ENCODE measurements around the gene SLC22A12. TPM values are rescaled to one million over a fixed set of nuclear protein-coding genes. Genes with fewer than 3 reads are reported as not detected.

The SLC22A12 gene
- total and polyA plus RNA-seq, 2 donors (not counting 3 experiments of a cell fraction or from before 2014, with no cell fraction given), result not detected

GRCh38 chr11:64605656-64606585 is 14.9 kb downstream of the SLC22A12 start:
- DNase-seq (ENCODE audit: low read depth, low spot score) (no peak), FAIRE-seq (no peak)
- Histone ChIP-seq H3K4me1 (ENCODE audit: control insufficient read depth, extremely low read depth, insufficient read depth, low read length) (no peaks in the 10 kb centered on the region), H3K9me3 (replicated peaks; ENCODE audit: control insufficient read depth, insufficient read depth, low read length) (no peaks in the 10 kb centered on the region), H3K9ac (replicated peaks; ENCODE audit: extremely low read depth, insufficient read depth, low read length) (no peak overlapping the region), H3K9me1 (replicated peaks; ENCODE audit: control insufficient read depth, extremely low read depth, insufficient read depth, low read length) (no peaks in the 10 kb centered on the region), H4K20me1 (replicated peaks; ENCODE audit: control insufficient read depth, extremely low read depth, insufficient read depth, low read length) (no peaks in the 10 kb centered on the region), H3K4me2 (ENCODE audit: insufficient read depth, low read length) (no peak overlapping the region), H3K4me3 (replicated peaks in 1 of 3; ENCODE audit: insufficient read depth in 1 of 3, low read depth in 1 of 3, low read length in 3 of 3) (no peak overlapping the region), H3K27me3 (ENCODE audit: control insufficient read depth in 2 of 2, insufficient read depth in 2 of 2, low read length in 2 of 2) (peaks cover 8 to 15% of the 10 kb centered on the region in 2 experiments), H3K27ac (ENCODE audit: insufficient read depth, low read depth, low read length) (no peak overlapping the region), H3K79me2 (ENCODE audit: control insufficient read depth, insufficient read depth, low read length) (no peaks in the 10 kb centered on the region), H3K36me3 (ENCODE audit: control insufficient read depth in 2 of 2, extremely low read depth in 1 of 2, insufficient read depth in 2 of 2, low read length in 2 of 2) (no peaks in the 10 kb centered on the region), H2AFZ (ENCODE audit: low read depth, low read length) (no peak overlapping the region)
- no peak for TF ChIP-seq POLR2A (IDR thresholded peaks at IDR 0.05; ENCODE audit: low read depth, low read length)
- TF ChIP-seq JUN (IDR thresholded peaks at IDR 0.05; ENCODE audit: borderline replicate concordance, insufficient read depth, insufficient read length, low read depth), result no peak
- no peak for TF ChIP-seq MAX (IDR thresholded peaks at IDR 0.05; ENCODE audit: insufficient read depth, insufficient read length)
- no peak for TF ChIP-seq GATA2 (IDR thresholded peaks at IDR 0.05; ENCODE audit: insufficient read depth, insufficient read length, low read depth, low read length)
- no peak for TF ChIP-seq FOS (IDR thresholded peaks at IDR 0.05; ENCODE audit: borderline replicate concordance, insufficient read depth, low read length)
- no peak for TF ChIP-seq EZH2 (IDR thresholded peaks at IDR 0.05; ENCODE audit: borderline replicate concordance, low read depth, low read length, severe bottlenecking)
- no peak for TF ChIP-seq CTCF (IDR thresholded peaks at IDR 0.05; ENCODE audit: extremely low read depth in 1 of 2, insufficient read depth in 1 of 2, low read depth in 1 of 2, low read length in 2 of 2)
- TF ChIP-seq POLR2AphosphoS5 (IDR thresholded peaks at IDR 0.05; ENCODE audit: insufficient read depth, low read depth, low read length), result no peak
- TF ChIP-seq MYC (IDR thresholded peaks at IDR 0.05; ENCODE audit: low read depth, low read length), result no peak
- no TSS peak for BruUV-seq (replicated peaks)
- dilution Hi-C loops (cut with MboI; ENCODE audit: extremely low pct_ligation_motif_present, low sequenced_read_pairs) (no loop called here), intact Hi-C loops (cut with micrococcal nuclease) (no loop called here)
- CTCF ChIA-PET, result no interaction called here
- POLR2A ChIA-PET, result no interaction called here
